ENCODE measurements around the gene IPO9.
A peak's percentile ranks its signal among the peaks of the same experiment; 100 is the strongest.

The IPO9 gene

GRCh38 chr1:201888282-201889089, 59.5 kb downstream of the IPO9 start, which contains the start of gene SHISA4:
Gene SHISA4 (plus strand): TSS chr1:201888898. CDS start chr1:201888995, 97 bp downstream.
- in situ Hi-C loops (cut with MboI; ENCODE audit: low sequenced_read_pairs, unreplicated experiment): loop anchor here (25.0 kb wide), 1 partner anchor 224 kb away; the partner anchor contains the start of gene GPR37L1
- TF ChIP-seq CTCF (IDR thresholded peaks at IDR 0.05; ENCODE audit: borderline replicate concordance, control extremely low read depth, extremely low read depth, insufficient read depth, missing control alignments): no peak
- DNase-seq (ENCODE audit: low spot score): peak; percentile 68

GRCh38 chr1:201889090-201889968, 60.4 kb downstream of the IPO9 start:
- DNase-seq (ENCODE audit: low spot score): peak; percentile 42
- in situ Hi-C loops (cut with MboI; ENCODE audit: low sequenced_read_pairs, unreplicated experiment): loop anchor here (25.0 kb wide), 1 partner anchor 223 kb away; the partner anchor contains the start of gene GPR37L1
- no peak for TF ChIP-seq CTCF (IDR thresholded peaks at IDR 0.05; ENCODE audit: borderline replicate concordance, control extremely low read depth, extremely low read depth, insufficient read depth, missing control alignments)

GRCh38 chr1:201890223-201890622, 61.3 kb downstream of the IPO9 start:
- no peak for TF ChIP-seq CTCF (IDR thresholded peaks at IDR 0.05; ENCODE audit: borderline replicate concordance, control extremely low read depth, extremely low read depth, insufficient read depth, missing control alignments)
- no peak for DNase-seq (ENCODE audit: low spot score)
- in situ Hi-C loops (cut with MboI; ENCODE audit: low sequenced_read_pairs, unreplicated experiment): loop anchor here (25.0 kb wide), 1 partner anchor 222 kb away; the partner anchor contains the start of gene GPR37L1

GRCh38 chr1:201890806-201891450, 62.0 kb downstream of the IPO9 start:
- in situ Hi-C loops (cut with MboI; ENCODE audit: low sequenced_read_pairs, unreplicated experiment): loop anchor here (25.0 kb wide), 1 partner anchor 221 kb away; the partner anchor contains the start of gene GPR37L1
- DNase-seq (ENCODE audit: low spot score): no peak
- TF ChIP-seq CTCF (IDR thresholded peaks at IDR 0.05; ENCODE audit: borderline replicate concordance, control extremely low read depth, extremely low read depth, insufficient read depth, missing control alignments): no peak

GRCh38 chr1:201891451-201892045, 62.6 kb downstream of the IPO9 start:
- DNase-seq (ENCODE audit: low spot score): no peak
- in situ Hi-C loops (cut with MboI; ENCODE audit: low sequenced_read_pairs, unreplicated experiment): loop anchor here (25.0 kb wide), 1 partner anchor 221 kb away; the partner anchor contains the start of gene GPR37L1
- TF ChIP-seq CTCF (IDR thresholded peaks at IDR 0.05; ENCODE audit: borderline replicate concordance, control extremely low read depth, extremely low read depth, insufficient read depth, missing control alignments): no peak
